GM12892 (cell line): Measurements from ENCODE around the gene PQBP1.
"Not testable (repeated sequence)": the region's sequence is repeated elsewhere in the genome, so short reads cannot be mapped to it uniquely, and the experiment has no call there.

Experiments
- POLR2A ChIP-seq: IDR thresholded peaks from 2 replicates; pipeline ENCODE4 v1.6.1; 2011; ENCODE audit warnings: low read depth, low read length, control low read depth
- POLR2AphosphoS5 ChIP-seq: IDR thresholded peaks from 2 replicates; pipeline ENCODE4 v1.6.1; 2011; ENCODE audit warnings: low read depth, low read length, control low read depth
- TAF1 ChIP-seq: IDR thresholded peaks from 2 replicates; pipeline ENCODE4 v1.6.1; 2011; ENCODE audit warnings: low read depth, mild to moderate bottlenecking, control low read depth, low read length, borderline replicate concordance

DNA sequence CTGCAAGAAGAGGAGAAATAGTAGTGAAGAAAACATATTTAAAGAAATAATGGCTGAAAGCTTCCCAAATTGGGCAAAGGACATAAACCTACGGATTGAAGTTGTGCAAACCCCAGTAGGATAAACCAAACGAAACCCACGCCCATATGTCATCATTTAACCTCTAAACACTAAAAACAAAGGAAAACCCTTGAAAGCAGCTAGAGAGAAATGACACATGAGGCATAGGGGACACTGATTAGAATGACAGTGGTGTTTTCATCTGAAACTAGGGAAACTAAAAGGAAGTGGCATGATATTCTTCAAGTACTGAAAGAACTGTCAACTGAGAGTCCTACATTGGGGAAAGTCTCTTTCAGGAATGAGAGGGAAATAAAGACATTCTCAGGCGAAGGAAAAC, 20.8 kb upstream of the PQBP1 start:
- not testable (repeated sequence) for TF ChIP-seq POLR2A, POLR2AphosphoS5, TAF1
